GM12874 (cell line): ENCODE measurements around the gene TRIM38.

Experiments
- CTCF ChIP-seq: IDR thresholded peaks from 2 replicates; pipeline ENCODE4 v1.5.1; 2011; ENCODE audit warnings: low read depth, mild to moderate bottlenecking, control low read depth, low read length, moderate library complexity; ENCODE audit not compliant: insufficient read depth

Gene TRIM38

GRCh38 chr6:26029570-26029856, 66.9 kb downstream of the TRIM38 start:
- TF ChIP-seq CTCF = no peak

DNA sequence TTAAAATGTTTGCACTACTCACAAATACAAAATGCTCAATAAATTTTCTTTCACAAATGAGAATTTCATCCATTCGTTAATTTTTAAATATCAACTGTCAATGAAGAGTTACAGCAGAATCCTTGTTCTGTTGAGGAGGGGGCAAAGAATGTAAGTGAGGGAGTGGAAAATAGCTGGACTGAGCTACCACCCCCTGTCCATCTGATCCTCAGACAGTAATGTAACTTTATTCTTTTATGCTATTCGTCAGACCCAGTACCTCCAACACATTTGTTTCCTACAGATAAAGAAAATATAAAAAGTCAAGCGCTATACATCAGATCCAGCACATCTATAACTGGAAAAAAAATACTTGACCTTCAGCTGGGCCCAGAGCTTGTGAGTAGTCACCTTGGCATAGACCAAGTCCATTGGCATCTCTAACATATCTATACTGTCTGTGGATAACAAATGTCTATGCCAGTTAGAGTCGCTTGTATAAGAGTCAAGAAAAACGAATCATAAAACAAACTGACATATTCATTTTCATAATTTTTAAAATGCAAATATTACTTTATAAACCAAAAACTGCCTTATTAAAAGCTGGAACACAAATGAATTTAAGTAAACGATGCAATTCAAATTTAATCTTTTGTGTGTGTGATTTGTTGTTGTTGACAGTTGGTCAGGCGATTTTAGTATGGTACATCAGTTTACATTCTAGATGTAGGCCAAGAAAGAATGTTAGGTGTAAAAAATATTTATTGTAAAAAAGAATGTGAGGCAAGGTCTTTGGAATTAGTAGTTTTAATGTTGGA, 67.5 kb downstream of the TRIM38 start:
- TF ChIP-seq CTCF = no peak

GRCh38 chr6:26030716-26031115, 68.1 kb downstream of the TRIM38 start:
- no peak for TF ChIP-seq CTCF

DNA sequence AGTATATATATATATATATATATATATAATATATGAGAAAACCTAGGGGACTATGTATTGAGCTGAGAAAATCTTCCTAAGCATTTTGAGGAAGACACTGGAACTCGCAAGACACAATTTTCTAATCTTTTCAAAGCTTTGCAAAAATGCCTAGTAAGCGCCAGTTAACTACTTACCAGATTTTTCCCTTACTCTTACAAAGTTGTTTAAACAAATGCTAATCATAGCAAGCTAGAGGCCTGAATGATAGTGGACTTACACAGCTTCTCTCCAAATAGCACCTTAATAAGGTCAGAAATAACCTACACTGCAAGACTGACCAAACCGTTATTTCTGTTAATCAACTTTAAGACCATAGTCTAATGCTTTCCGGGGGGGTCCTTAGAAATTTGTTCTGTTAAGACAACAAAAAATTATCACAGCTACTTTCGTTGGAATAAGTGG, 68.6 kb downstream of the TRIM38 start:
- no peak for TF ChIP-seq CTCF

GRCh38 chr6:26031595-26032339, 69.2 kb downstream of the TRIM38 start:
- peak; percentile 13; the same call in 1 of the 2 replicates for TF ChIP-seq CTCF

GRCh38 chr6:26032340-26033084, 69.9 kb downstream of the TRIM38 start:
- TF ChIP-seq CTCF = no peak
